GM12878 (cell line): ENCODE measurements around the gene LRIG2. TPM values are rescaled to one million over a fixed set of nuclear protein-coding genes. Genes with fewer than 3 reads are reported as not detected.

Experiments used
- ATAC-seq: fragments of 200-7000 bp; cut with Tn5 transposase; 3 replicates; pipeline ENCODE4 v1.9.1; 2020; ENCODE audit warnings: mild to moderate bottlenecking, moderate library complexity
- BruUV-seq: library from RNA; stranded (reverse); fragments of 400-500 nt; replicated peaks from 2 replicates; lab custom pipeline; 2021; lab: Mats Ljungman, UMichigan
- CTCF ChIA-PET: fragments of 300-600 bp; sonication (Branson Sonifier 250); formaldehyde crosslinking; extraction: SDS; loops from one replicate; lab custom pipeline; 2021; ENCODE audit warnings: inconsistent platforms; lab: Yijun Ruan, JAX
- POLR2A ChIA-PET: fragments of 350-600 bp; formaldehyde crosslinking; extraction: SDS; loops from one replicate; lab custom pipeline; 2021; ENCODE audit warnings: inconsistent platforms; lab: Charles Lee
- RAD21 ChIA-PET: fragments of 300-600 bp; sonication (Branson Sonifier 250); formaldehyde crosslinking; loops from one replicate; lab custom pipeline; 2023; ENCODE audit warnings: antibody characterized with exemption; ENCODE audit not compliant: unreplicated experiment; lab: Charles Lee
- SMC1A ChIA-PET: fragments of 300-600 bp; sonication (Branson Sonifier 250); formaldehyde crosslinking; loops from one replicate; lab custom pipeline; 2023; ENCODE audit not compliant: unreplicated experiment, uncharacterized antibody; lab: Charles Lee
- DNase-seq: peaks from one replicate; pipeline ENCODE4 v3.0.0-alpha.2; 2011; ENCODE audit warnings: low read depth, low spot score
- FAIRE-seq: peaks from 3 replicates; lab custom pipeline; 2011; peaks lifted over from hg19 to GRCh38; lab: Jason Lieb, UNC
- H2AFZ ChIP-seq: 2 replicates; pipeline ENCODE4 v1.6.0; 2011; ENCODE audit warnings: low read depth, low read length, control low read depth; ENCODE audit not compliant: control insufficient read depth
- H3K27ac ChIP-seq: 2 replicates; pipeline ENCODE4 v1.5.1; 2011; ENCODE audit warnings: control low read depth; ENCODE audit not compliant: control insufficient read depth, insufficient read depth
- H3K27me3 ChIP-seq, 2 experiments: replicated peaks in 1 of 2; 2 replicates each; pipeline versions ENCODE4 v1.6.0 to v1.6.1; 2011; ENCODE audit warnings: low read length in 1 of 2; ENCODE audit not compliant: control insufficient read depth in 2 of 2, insufficient read depth in 2 of 2
- H3K36me3 ChIP-seq, 2 experiments: 2 replicates each; pipeline ENCODE4 v1.5.1; 2011; ENCODE audit warnings: low read length in 1 of 2; ENCODE audit not compliant: control insufficient read depth in 2 of 2, insufficient read depth in 2 of 2
- H3K4me1 ChIP-seq: 2 replicates; pipeline ENCODE4 v1.6.1; 2011; ENCODE audit warnings: mild to moderate bottlenecking, low read length, moderate library complexity, mixed read lengths; ENCODE audit not compliant: control insufficient read depth, insufficient read depth
- H3K4me2 ChIP-seq: 2 replicates; pipeline ENCODE4 v1.6.0; 2011; ENCODE audit warnings: control low read depth; ENCODE audit not compliant: control insufficient read depth, insufficient read depth
- H3K4me3 ChIP-seq: fragments of 200-600 bp; sonication (generic); 2 replicates; pipeline ENCODE4 v1.5.1; 2016
- H3K79me2 ChIP-seq: 2 replicates; pipeline ENCODE4 v1.6.0; 2011; ENCODE audit warnings: low read length; ENCODE audit not compliant: control insufficient read depth, insufficient read depth
- H3K9ac ChIP-seq: 2 replicates; pipeline ENCODE4 v1.8.0; 2011; ENCODE audit warnings: low read length, control low read depth, mixed read lengths; ENCODE audit not compliant: control insufficient read depth, insufficient read depth
- H3K9me3 ChIP-seq: replicated peaks from 3 replicates; pipeline ENCODE4 v1.5.1; 2011; ENCODE audit warnings: mild to moderate bottlenecking, low read length; ENCODE audit not compliant: control insufficient read depth, insufficient read depth
- H4K20me1 ChIP-seq: 2 replicates; pipeline ENCODE4 v1.6.0; 2011; ENCODE audit not compliant: control insufficient read depth, insufficient read depth
- ATF7 ChIP-seq: fragments of 450-650 bp; IDR thresholded peaks from 2 replicates; pipeline ENCODE4 v1.6.1; 2016; ENCODE audit warnings: low read depth, mild to moderate bottlenecking
- BCL11A ChIP-seq: IDR thresholded peaks from 2 replicates; pipeline ENCODE4 v1.6.1; 2011; ENCODE audit warnings: low read depth, low read length
- E2F8 ChIP-seq: fragments of 450-650 bp; IDR thresholded peaks from 2 replicates; pipeline ENCODE4 v1.6.1; 2018; ENCODE audit warnings: mild to moderate bottlenecking, low read depth, moderate library complexity; ENCODE audit not compliant: partially characterized antibody
- EED ChIP-seq: sonication (generic); IDR thresholded peaks from 2 replicates; pipeline ENCODE4 v1.6.1; 2016; ENCODE audit warnings: antibody characterized with exemption, low read depth
- GATAD2B ChIP-seq: fragments of 450-650 bp; conservative IDR thresholded peaks from 2 replicates; pipeline ENCODE4 v1.6.1; 2017; ENCODE audit warnings: low read depth, mild to moderate bottlenecking, moderate library complexity
- MTA2 ChIP-seq: fragments of 450-650 bp; IDR thresholded peaks from 2 replicates; pipeline ENCODE4 v1.6.1; 2016; ENCODE audit warnings: low read depth, mild to moderate bottlenecking, moderate library complexity
- SIX5 ChIP-seq: IDR thresholded peaks from 2 replicates; pipeline ENCODE4 v1.6.1; 2011; ENCODE audit warnings: mild to moderate bottlenecking, low read depth, low read length, moderate library complexity; ENCODE audit not compliant: severe bottlenecking
- SMC3 ChIP-seq: IDR thresholded peaks from 2 replicates; pipeline ENCODE4 v1.6.1; 2011; ENCODE audit warnings: low read length, improper control_type of control experiment, borderline replicate concordance
- SUPT20H ChIP-seq: IDR thresholded peaks from 2 replicates; pipeline ENCODE4 v1.6.1; 2011; ENCODE audit warnings: low read depth, mild to moderate bottlenecking, low read length, moderate library complexity, borderline replicate concordance; ENCODE audit not compliant: control insufficient read depth
- TCF12 ChIP-seq: IDR thresholded peaks from 2 replicates; pipeline ENCODE4 v1.6.1; 2011; ENCODE audit warnings: low read depth, mild to moderate bottlenecking, low read length
- WGBS: methylation state at CpG from one replicate; pipeline ENCODE4 v1.1.6; 2016; ENCODE audit warnings: low lambda C conversion rate; ENCODE audit not compliant: insufficient replicate concordance, insufficient coverage; ENCODE audit errors: missing lambda C conversion rate; 5-methylcytosine and 5-hydroxymethylcytosine counted together
- in situ Hi-C: fragments of 300-500 bp; cut with MboI; formaldehyde crosslinking; loops from 9 replicates; pipeline ENCODE4 v1.14.3; 2018; ENCODE audit warnings: mixed read lengths
- intact Hi-C: fragments of 100-400 bp; cut with micrococcal nuclease; formaldehyde crosslinking; loops from one replicate; pipeline ENCODE4 v1.14.2; 2022; ENCODE audit not compliant: unreplicated experiment
- polyA plus RNA-seq, 11 experiments: library from polyadenylated mRNA; depleted of rRNA in 4 of 11; unstranded in 6 of 11; stranded (reverse) in 5 of 11; fragments of >200 nt; fragmentation: Nextera tagmentation in 4 of 11; fragmentation: Illumina TruSeq in 1 of 11; extraction: Ambion mirVana in 4 of 11; extraction: Trizol in 1 of 11; gene quantifications; 1 replicate in 1 of 11; 2 replicates in 10 of 11; pipeline versions ENCODE4 v1.2.1 to v1.2.3, GENCODE V29; 2011 to 2016; ENCODE audit warnings: inconsistent platforms in 2 of 11, missing spikeins in 2 of 11, low read depth in 1 of 11
- total RNA-seq, 4 experiments: library from RNA; depleted of rRNA in 3 of 4; stranded (reverse); fragments of >200 nt in 3 of 4; fragmentation: Illumina TruSeq in 1 of 4; extraction: Trizol in 1 of 4; gene quantifications; 2 replicates each; pipeline versions ENCODE4 v1.2.1 to v1.2.3, GENCODE V29; 2013 to 2021
- TF ChIP-seq, protein P1 (sequence below): IDR thresholded peaks from 2 replicates; pipeline ENCODE4 v1.6.1; 2011; ENCODE audit warnings: borderline replicate concordance, low read depth, mild to moderate bottlenecking, moderate library complexity, low read length; ENCODE audit not compliant: insufficient read depth, poor library complexity, severe bottlenecking
- TF ChIP-seq, protein P2 (sequence below): fragments of 450-650 bp; IDR thresholded peaks from 2 replicates; pipeline ENCODE4 v1.6.1; 2016; ENCODE audit warnings: mild to moderate bottlenecking
- TF ChIP-seq, protein P3 (sequence below), 3 experiments: IDR thresholded peaks in 2 of 3; conservative IDR thresholded peaks in 1 of 3; 2 replicates each; pipeline ENCODE4 v1.5.1; 2011; ENCODE audit warnings: low read depth in 3 of 3, low read length in 3 of 3, mild to moderate bottlenecking in 3 of 3, control low read depth in 2 of 3, moderate library complexity in 2 of 3, inconsistent platforms in 1 of 3, mixed read lengths in 1 of 3; ENCODE audit not compliant: control insufficient read depth in 2 of 3, insufficient read depth in 1 of 3; ENCODE audit errors: extremely low read depth in 1 of 3

The LRIG2 gene
- total and polyA plus RNA-seq, 10 of the 15 experiments (the other 5 are each of a cell fraction or from before 2014, with no cell fraction given) = 0.77 to 11.8 (median 5.1) TPM

DNA sequence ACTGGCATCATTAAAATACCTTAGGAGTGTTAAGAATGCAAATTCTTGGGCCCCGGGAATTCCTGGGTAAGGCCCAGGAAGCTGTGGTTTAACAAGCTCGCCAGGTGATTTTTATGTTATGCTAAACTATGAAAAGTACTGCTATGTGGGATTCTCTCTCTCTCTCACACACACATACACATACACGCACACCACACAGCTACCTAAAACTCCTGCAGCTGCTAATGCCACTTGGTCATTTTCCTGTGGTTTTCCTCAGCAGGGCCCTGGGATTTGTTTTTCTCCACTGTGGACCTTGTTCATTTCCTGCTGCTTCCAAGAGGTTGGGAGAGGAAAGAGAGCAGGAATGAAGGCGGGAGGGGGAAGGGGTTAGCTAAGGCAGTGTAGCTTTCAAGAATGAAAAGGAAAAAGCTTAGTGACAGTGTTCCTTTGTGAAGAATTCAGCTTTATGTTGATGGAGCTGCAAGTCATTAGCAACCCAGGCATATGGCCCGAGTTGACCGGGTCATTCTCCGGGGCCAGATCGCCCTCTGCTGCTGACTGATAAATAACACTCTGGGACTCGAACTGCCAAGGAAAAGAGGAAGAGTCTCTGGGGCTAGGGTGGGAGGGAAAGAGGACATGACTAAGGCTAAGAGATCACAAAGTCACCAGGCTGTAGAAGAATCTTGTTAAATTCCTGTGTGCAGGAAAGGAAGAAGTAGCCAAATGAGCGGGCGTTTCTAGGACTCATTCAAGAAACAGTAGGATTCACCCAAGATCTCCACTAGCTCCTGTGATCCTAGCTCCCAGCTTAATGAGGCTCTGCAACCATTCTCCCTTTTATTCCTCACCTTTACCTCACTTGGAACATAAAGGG lies 30.5 kb upstream of the LRIG2 start:
- peak overlapping the region; percentile 29; the same call in 1 of the 2 replicates for H3K9ac ChIP-seq
- peak; percentile 92 for ATAC-seq
- POLR2A ChIA-PET = interaction anchor here (0.5 to 1.6 kb wide), 10 partner anchors 22 to 353 kb away, joined by 3 to 6 read pairs (median 4); partner anchors contain the start of gene PPM1J
- TF ChIP-seq EED (peak; percentile 62), GATAD2B (0 out of 2 replicates have a peak, but pooled peaks have one; percentile 25), SUPT20H (no peak), SIX5 (no peak), ATF7 (peak; percentile 26; the same call in 1 of the 2 replicates), MTA2 (peak; percentile 40; the same call in 1 of the 2 replicates), E2F8 (no peak), TCF12 (0 out of 2 replicates have a peak, but pooled peaks have one; percentile 24), BCL11A (0 out of 2 replicates have a peak, but pooled peaks have one; percentile 40), SMC3 (peak; percentile 86)
- TF ChIP-seq, protein P1, sequence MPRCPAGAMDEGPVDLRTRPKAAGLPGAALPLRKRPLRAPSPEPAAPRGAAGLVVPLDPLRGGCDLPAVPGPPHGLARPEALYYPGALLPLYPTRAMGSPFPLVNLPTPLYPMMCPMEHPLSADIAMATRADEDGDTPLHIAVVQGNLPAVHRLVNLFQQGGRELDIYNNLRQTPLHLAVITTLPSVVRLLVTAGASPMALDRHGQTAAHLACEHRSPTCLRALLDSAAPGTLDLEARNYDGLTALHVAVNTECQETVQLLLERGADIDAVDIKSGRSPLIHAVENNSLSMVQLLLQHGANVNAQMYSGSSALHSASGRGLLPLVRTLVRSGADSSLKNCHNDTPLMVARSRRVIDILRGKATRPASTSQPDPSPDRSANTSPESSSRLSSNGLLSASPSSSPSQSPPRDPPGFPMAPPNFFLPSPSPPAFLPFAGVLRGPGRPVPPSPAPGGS = no peak
- TF ChIP-seq, protein P2, sequence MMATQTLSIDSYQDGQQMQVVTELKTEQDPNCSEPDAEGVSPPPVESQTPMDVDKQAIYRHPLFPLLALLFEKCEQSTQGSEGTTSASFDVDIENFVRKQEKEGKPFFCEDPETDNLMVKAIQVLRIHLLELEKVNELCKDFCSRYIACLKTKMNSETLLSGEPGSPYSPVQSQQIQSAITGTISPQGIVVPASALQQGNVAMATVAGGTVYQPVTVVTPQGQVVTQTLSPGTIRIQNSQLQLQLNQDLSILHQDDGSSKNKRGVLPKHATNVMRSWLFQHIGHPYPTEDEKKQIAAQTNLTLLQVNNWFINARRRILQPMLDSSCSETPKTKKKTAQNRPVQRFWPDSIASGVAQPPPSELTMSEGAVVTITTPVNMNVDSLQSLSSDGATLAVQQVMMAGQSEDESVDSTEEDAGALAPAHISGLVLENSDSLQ = no peak
- TF ChIP-seq, protein P3, sequence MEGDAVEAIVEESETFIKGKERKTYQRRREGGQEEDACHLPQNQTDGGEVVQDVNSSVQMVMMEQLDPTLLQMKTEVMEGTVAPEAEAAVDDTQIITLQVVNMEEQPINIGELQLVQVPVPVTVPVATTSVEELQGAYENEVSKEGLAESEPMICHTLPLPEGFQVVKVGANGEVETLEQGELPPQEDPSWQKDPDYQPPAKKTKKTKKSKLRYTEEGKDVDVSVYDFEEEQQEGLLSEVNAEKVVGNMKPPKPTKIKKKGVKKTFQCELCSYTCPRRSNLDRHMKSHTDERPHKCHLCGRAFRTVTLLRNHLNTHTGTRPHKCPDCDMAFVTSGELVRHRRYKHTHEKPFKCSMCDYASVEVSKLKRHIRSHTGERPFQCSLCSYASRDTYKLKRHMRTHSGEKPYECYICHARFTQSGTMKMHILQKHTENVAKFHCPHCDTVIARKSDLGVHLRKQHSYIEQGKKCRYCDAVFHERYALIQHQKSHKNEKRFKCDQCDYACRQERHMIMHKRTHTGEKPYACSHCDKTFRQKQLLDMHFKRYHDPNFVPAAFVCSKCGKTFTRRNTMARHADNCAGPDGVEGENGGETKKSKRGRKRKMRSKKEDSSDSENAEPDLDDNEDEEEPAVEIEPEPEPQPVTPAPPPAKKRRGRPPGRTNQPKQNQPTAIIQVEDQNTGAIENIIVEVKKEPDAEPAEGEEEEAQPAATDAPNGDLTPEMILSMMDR (IDR thresholded peaks at IDR 0.05 in 2 of 3, conservative IDR thresholded peaks at IDR 0.05 in 1 of 3; ENCODE audit: control insufficient read depth in 2 of 3, extremely low read depth in 1 of 3, insufficient read depth in 1 of 3, low read depth in 3 of 3, low read length in 3 of 3) = peak; percentile 59 to 85 (median 66); a peak in 5 of 6 replicates

More for the DNA sequence above, 30.5 kb upstream of the LRIG2 start:
- no peaks in the 10 kb centered on the region for H3K9me3 ChIP-seq
- DNase-seq (no peak), FAIRE-seq (peak; percentile 71)
- ChIA-PET CTCF (interaction anchor here (0.6 to 5.5 kb wide), 52 partner anchors 8 to 651 kb away, joined by 3 to 196 read pairs (median 5); partner anchors contain the start of genes CAPZA1, LRIG2, PPM1J and SLC16A1), SMC1A (interaction anchor here (0.7 to 5.7 kb wide), 48 partner anchors 8 to 651 kb away, joined by 3 to 150 read pairs (median 6); partner anchors contain the start of genes LRIG2, PPM1J and SLC16A1), RAD21 (interaction anchor here (0.6 to 4.1 kb wide), 35 partner anchors 9 to 686 kb away, joined by 3 to 105 read pairs (median 4); partner anchors contain the start of genes LRIG2, PPM1J and SLC16A1)
- intact Hi-C loops (loop anchor here (1.0 to 2.0 kb wide), 4 partner anchors 88 to 326 kb away; no protein-coding TSS in a partner anchor), in situ Hi-C loops (loop anchor here (5.0 kb wide), 3 partner anchors 160 to 325 kb away; partner anchors contain the start of gene PPM1J)
- peak overlapping the region; percentile 54 for H2AFZ ChIP-seq
- H3K4me1 ChIP-seq = peaks cover 29% of the 10 kb centered on the region
- H3K36me3 ChIP-seq = no peaks in the 10 kb centered on the region
- H3K4me3 ChIP-seq = 0 out of 2 replicates have a peak overlapping the region, but pooled peaks have one; percentile 26
- H3K27me3 ChIP-seq = no peaks in the 10 kb centered on the region
- 1% methylated on average over 11 of the region's 11 CpGs for WGBS
- H3K4me2 ChIP-seq = peak overlapping the region; percentile 56
- no peaks in the 10 kb centered on the region for H4K20me1 ChIP-seq
- no peaks in the 10 kb centered on the region for H3K79me2 ChIP-seq
- peak overlapping the region; percentile 34; the same call in 1 of the 2 replicates for H3K27ac ChIP-seq
- BruUV-seq = no TSS peak
